H9 (cell line): ENCODE measurements around the gene C16orf92. TPM values are rescaled to one million over a fixed set of nuclear protein-coding genes. Genes with fewer than 3 reads are reported as not detected.

ENCODE experiments used
- DNase-seq: peaks from one replicate; pipeline ENCODE4 v3.0.0-alpha.2; 2017
- H2AFZ ChIP-seq: one replicate; pipeline ENCODE4 v1.6.1; 2013; ENCODE audit warnings: mild to moderate bottlenecking, low read length, control low read depth, moderate library complexity
- H2AK5ac ChIP-seq: 2 replicates; pipeline ENCODE4 v1.6.1; 2013; ENCODE audit warnings: low read length, control low read depth, mixed read lengths; ENCODE audit not compliant: insufficient read length
- H2BK120ac ChIP-seq: one replicate; pipeline ENCODE4 v1.6.1; 2013; ENCODE audit warnings: low read depth, mild to moderate bottlenecking, low read length, control low read depth, inconsistent platforms; ENCODE audit not compliant: poor library complexity, severe bottlenecking
- H2BK12ac ChIP-seq: 2 replicates; pipeline ENCODE4 v1.6.1; 2013; ENCODE audit warnings: low read length, control low read depth, mixed read lengths, low read depth; ENCODE audit not compliant: insufficient read length
- H2BK15ac ChIP-seq: 2 replicates; pipeline ENCODE4 v1.6.1; 2013; ENCODE audit warnings: low read depth, low read length, control low read depth
- H2BK20ac ChIP-seq: one replicate; pipeline ENCODE4 v1.6.1; 2013; ENCODE audit warnings: low read depth, mild to moderate bottlenecking, low read length, control low read depth, inconsistent platforms; ENCODE audit not compliant: poor library complexity, severe bottlenecking
- H2BK5ac ChIP-seq: 2 replicates; pipeline ENCODE4 v1.6.1; 2013; ENCODE audit warnings: low read length, control low read depth, mixed read lengths; ENCODE audit not compliant: insufficient read length
- H3K14ac ChIP-seq: 2 replicates; pipeline ENCODE4 v1.6.1; 2013; ENCODE audit warnings: low read length, control low read depth; ENCODE audit not compliant: insufficient read depth
- H3K18ac ChIP-seq: 2 replicates; pipeline ENCODE4 v1.6.1; 2013; ENCODE audit warnings: low read depth, mild to moderate bottlenecking, mixed read lengths, low read length, control low read depth; ENCODE audit not compliant: insufficient read length
- H3K23ac ChIP-seq: 2 replicates; pipeline ENCODE4 v1.6.1; 2013; ENCODE audit warnings: low read length, control low read depth, mixed read lengths, low read depth; ENCODE audit not compliant: insufficient read length
- H3K23me2 ChIP-seq: 2 replicates; pipeline ENCODE4 v1.6.1; 2013; ENCODE audit warnings: low read depth, mild to moderate bottlenecking, mixed read lengths, low read length, control low read depth; ENCODE audit not compliant: insufficient read length, poor library complexity, severe bottlenecking
- H3K27ac ChIP-seq: 2 replicates; pipeline ENCODE4 v1.5.1; 2013; ENCODE audit warnings: low read length, control low read depth, mixed read lengths, low read depth; ENCODE audit not compliant: insufficient read length
- H3K27me3 ChIP-seq: 2 replicates; pipeline ENCODE4 v1.6.1; 2013; ENCODE audit warnings: low read length, control low read depth, inconsistent platforms; ENCODE audit not compliant: insufficient read depth
- H3K4ac ChIP-seq: 2 replicates; pipeline ENCODE4 v1.6.1; 2013; ENCODE audit warnings: low read depth, mild to moderate bottlenecking, control low read depth, inconsistent platforms, low read length, moderate library complexity
- H3K4me1 ChIP-seq: 2 replicates; pipeline ENCODE4 v1.6.1; 2013; ENCODE audit warnings: low read length, control low read depth, inconsistent platforms; ENCODE audit not compliant: insufficient read depth
- H3K4me2 ChIP-seq: 2 replicates; pipeline ENCODE4 v1.6.1; 2013; ENCODE audit warnings: low read length, control low read depth, mixed read lengths; ENCODE audit not compliant: insufficient read length, insufficient read depth
- H3K56ac ChIP-seq: 2 replicates; pipeline ENCODE4 v1.6.1; 2013; ENCODE audit warnings: low read depth, mild to moderate bottlenecking, mixed read lengths, low read length, control low read depth; ENCODE audit not compliant: insufficient read length
- H3K79me1 ChIP-seq: 2 replicates; pipeline ENCODE4 v1.6.1; 2013; ENCODE audit warnings: low read depth, mild to moderate bottlenecking, moderate library complexity, low read length, control low read depth, inconsistent platforms; ENCODE audit not compliant: insufficient read depth, poor library complexity, severe bottlenecking
- H3K79me2 ChIP-seq: 2 replicates; pipeline ENCODE4 v1.6.1; 2013; ENCODE audit warnings: low read length, control low read depth, inconsistent platforms; ENCODE audit not compliant: insufficient read depth
- H3K9ac ChIP-seq: 2 replicates; pipeline ENCODE4 v1.6.1; 2013; ENCODE audit warnings: low read length, control low read depth, mixed read lengths; ENCODE audit not compliant: insufficient read length; ENCODE audit errors: extremely low read depth
- H3K9me3 ChIP-seq: one replicate; pipeline ENCODE4 v1.6.1; 2013; ENCODE audit warnings: low read depth, low read length, inconsistent platforms; ENCODE audit not compliant: control insufficient read depth
- H3T11ph ChIP-seq: one replicate; pipeline ENCODE4 v1.6.1; 2013; ENCODE audit warnings: mild to moderate bottlenecking, low read length, control low read depth, inconsistent platforms
- H4K20me1 ChIP-seq: one replicate; pipeline ENCODE4 v1.6.1; 2013; ENCODE audit not compliant: control insufficient read depth, insufficient read length, insufficient read depth
- H4K5ac ChIP-seq: 2 replicates; pipeline ENCODE4 v1.6.1; 2013; ENCODE audit warnings: low read depth, mild to moderate bottlenecking, mixed read lengths, low read length, control low read depth; ENCODE audit not compliant: insufficient read length
- H4K8ac ChIP-seq: replicated peaks from 2 replicates; pipeline ENCODE4 v1.6.1; 2013; ENCODE audit warnings: low read length, control low read depth, mixed read lengths, low read depth; ENCODE audit not compliant: insufficient read length
- H4K91ac ChIP-seq: 2 replicates; pipeline ENCODE4 v1.6.1; 2013; ENCODE audit warnings: low read depth, mild to moderate bottlenecking, moderate library complexity, mixed read lengths, low read length, control low read depth; ENCODE audit not compliant: insufficient read length
- H3K27ac Mint-ChIP-seq, 3 experiments: 2 replicates in 2 of 3; 3 replicates in 1 of 3; pipeline ENCODE4 v1.8.0; 2020 to 2021; ENCODE audit warnings: mixed read lengths in 3 of 3, mild to moderate bottlenecking in 1 of 3, moderate library complexity in 1 of 3
- H3K27me3 Mint-ChIP-seq: 2 replicates; pipeline ENCODE4 v1.8.0; 2021; ENCODE audit warnings: low read depth, mild to moderate bottlenecking, moderate library complexity, mixed read lengths
- H3K36me3 Mint-ChIP-seq, 3 experiments: 2 replicates in 2 of 3; 3 replicates in 1 of 3; pipeline ENCODE4 v1.8.0; 2020 to 2021; ENCODE audit warnings: low read depth in 3 of 3, mixed read lengths in 3 of 3; ENCODE audit not compliant: insufficient read depth in 1 of 3
- H3K4me1 Mint-ChIP-seq, 2 experiments: 2 replicates each; pipeline ENCODE4 v1.8.0; 2020; ENCODE audit warnings: mixed read lengths in 2 of 2
- H3K4me3 Mint-ChIP-seq, 2 experiments: 2 replicates in 1 of 2; 3 replicates in 1 of 2; pipeline ENCODE4 v1.8.0; 2020 to 2021; ENCODE audit warnings: mild to moderate bottlenecking in 2 of 2, mixed read lengths in 2 of 2, moderate library complexity in 1 of 2
- H3K9me3 Mint-ChIP-seq, 2 experiments: 2 replicates in 1 of 2; 3 replicates in 1 of 2; pipeline ENCODE4 v1.8.0; 2020; ENCODE audit warnings: mild to moderate bottlenecking in 2 of 2, mixed read lengths in 2 of 2, moderate library complexity in 1 of 2
- WGBS: extraction: QIAGEN DNeasy Blood & Tissue Kit; methylation state at CpG from one replicate; pipeline ENCODE4 v1.1.7; 2013; ENCODE audit warnings: missing lambda C conversion rate, low lambda C conversion rate, mixed read lengths; ENCODE audit not compliant: insufficient read length; ENCODE audit errors: extremely low coverage; 5-methylcytosine and 5-hydroxymethylcytosine counted together
- total RNA-seq: library from RNA; stranded (reverse); gene quantifications from 2 replicates; pipeline ENCODE4 v1.2.1, GENCODE V29; 2021
- TF ChIP-seq, protein P1 (sequence below): fragments of 200-600 bp; sonication (generic); conservative IDR thresholded peaks from 3 replicates; pipeline ENCODE4 v1.8.0; 2021; ENCODE audit warnings: antibody characterized with exemption, mild to moderate bottlenecking

C16orf92 gene
- total RNA-seq, 1 experiment from 2014 or later = not detected

DNA sequence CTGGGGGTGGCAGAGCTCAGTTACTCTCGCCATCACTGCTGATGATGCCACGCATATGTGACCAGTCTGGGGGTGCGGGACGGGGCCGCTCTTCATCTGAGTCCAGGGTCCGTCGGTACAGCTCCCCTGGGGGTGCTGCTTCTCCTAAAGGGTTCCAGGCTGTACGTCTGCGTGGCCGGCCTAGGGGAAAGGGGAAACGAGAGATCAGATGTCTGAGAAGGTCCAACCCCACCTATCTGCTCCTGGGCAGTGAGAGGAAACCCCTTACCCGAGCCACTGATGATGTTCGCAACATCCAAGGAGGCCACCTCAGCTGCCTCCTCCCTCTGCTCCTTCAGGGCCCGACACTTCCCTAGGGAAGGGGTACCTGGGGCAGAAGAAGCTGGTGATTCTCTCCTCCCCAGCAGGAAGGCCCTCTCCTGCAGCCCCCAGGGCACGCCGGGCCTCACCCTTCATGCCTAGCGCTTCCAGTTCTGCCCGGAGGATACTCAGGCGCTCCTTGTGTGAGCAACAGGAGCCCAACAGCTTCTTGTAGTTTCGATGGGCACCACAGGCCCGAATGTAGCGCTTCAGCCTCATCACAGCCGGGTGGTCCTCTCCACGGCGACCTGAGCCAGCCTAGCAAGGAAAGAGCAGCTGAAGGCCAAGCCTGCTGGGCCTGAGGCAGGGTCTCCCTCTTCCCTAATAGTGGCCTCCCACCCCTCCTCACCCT, 29.7 kb upstream of the C16orf92 start:
- Histone ChIP-seq H3K27me3 (no peaks in the 10 kb centered on the region), H3K79me2 (no peaks in the 10 kb centered on the region; the same call in 1 of the 2 replicates), H2BK120ac (no peak overlapping the region), H3K9ac (no peak overlapping the region), H3K79me1 (no peaks in the 10 kb centered on the region), H4K8ac (no peak overlapping the region), H4K91ac (no peak overlapping the region), H3K14ac (no peak overlapping the region), H4K5ac (no peak overlapping the region), H2AFZ (no peak overlapping the region), H3K4me1 (no peaks in the 10 kb centered on the region), H3K27ac (no peak overlapping the region), H3K4ac (no peak overlapping the region), H3K4me2 (no peak overlapping the region), H3T11ph (no peak overlapping the region), H2AK5ac (no peak overlapping the region), H2BK15ac (no peak overlapping the region), H2BK20ac (no peak overlapping the region), H3K18ac (no peak overlapping the region), H3K23ac (no peak overlapping the region), H3K23me2 (peaks cover 9% of the 10 kb centered on the region), H2BK5ac (no peak overlapping the region), H3K9me3 (no peaks in the 10 kb centered on the region), H3K56ac (no peak overlapping the region), H2BK12ac (no peak overlapping the region), H4K20me1 (no peaks in the 10 kb centered on the region)
- TF ChIP-seq, protein P1, sequence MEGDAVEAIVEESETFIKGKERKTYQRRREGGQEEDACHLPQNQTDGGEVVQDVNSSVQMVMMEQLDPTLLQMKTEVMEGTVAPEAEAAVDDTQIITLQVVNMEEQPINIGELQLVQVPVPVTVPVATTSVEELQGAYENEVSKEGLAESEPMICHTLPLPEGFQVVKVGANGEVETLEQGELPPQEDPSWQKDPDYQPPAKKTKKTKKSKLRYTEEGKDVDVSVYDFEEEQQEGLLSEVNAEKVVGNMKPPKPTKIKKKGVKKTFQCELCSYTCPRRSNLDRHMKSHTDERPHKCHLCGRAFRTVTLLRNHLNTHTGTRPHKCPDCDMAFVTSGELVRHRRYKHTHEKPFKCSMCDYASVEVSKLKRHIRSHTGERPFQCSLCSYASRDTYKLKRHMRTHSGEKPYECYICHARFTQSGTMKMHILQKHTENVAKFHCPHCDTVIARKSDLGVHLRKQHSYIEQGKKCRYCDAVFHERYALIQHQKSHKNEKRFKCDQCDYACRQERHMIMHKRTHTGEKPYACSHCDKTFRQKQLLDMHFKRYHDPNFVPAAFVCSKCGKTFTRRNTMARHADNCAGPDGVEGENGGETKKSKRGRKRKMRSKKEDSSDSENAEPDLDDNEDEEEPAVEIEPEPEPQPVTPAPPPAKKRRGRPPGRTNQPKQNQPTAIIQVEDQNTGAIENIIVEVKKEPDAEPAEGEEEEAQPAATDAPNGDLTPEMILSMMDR = no peak
- no peak for DNase-seq
- no peak overlapping the region for H3K27ac Mint-ChIP-seq
- peaks cover 15 to 18% of the 10 kb centered on the region in 2 experiments for H3K4me1 Mint-ChIP-seq
- H3K36me3 Mint-ChIP-seq = peaks cover 9 to 63% (median 41%) of the 10 kb centered on the region in 3 experiments; a peak in 6 of 7 replicates
- no peak overlapping the region for H3K4me3 Mint-ChIP-seq
- no peaks in the 10 kb centered on the region; the same call in 1 of the 2 replicates for H3K27me3 Mint-ChIP-seq
- no peaks in the 10 kb centered on the region for H3K9me3 Mint-ChIP-seq
- WGBS = no CpG with 5 or more reads among the region's 25 CpGs
